Fibroblast of lung (primary cell): ENCODE measurements around the gene WDR7. TPM values are rescaled to one million over a fixed set of nuclear protein-coding genes. Genes with fewer than 3 reads are reported as not detected.

Source experiments
- DNase-seq, 2 donors: peaks; one replicate each; pipeline versions ENCODE4 v3.0.0 to v3.0.0-alpha.2; 2010; ENCODE audit warnings: low read depth in 2 of 2
- H2AFZ ChIP-seq: 2 replicates; pipeline ENCODE4 v1.5.1; 2012; ENCODE audit warnings: low read length, control low read depth, inconsistent platforms
- H3K27ac ChIP-seq: 2 replicates; pipeline ENCODE4 v1.5.1; 2011; ENCODE audit warnings: low read length, control low read depth; ENCODE audit not compliant: insufficient read depth
- H3K27me3 ChIP-seq: 2 replicates; pipeline ENCODE4 v1.5.1; 2011; ENCODE audit warnings: mild to moderate bottlenecking, low read length; ENCODE audit not compliant: control insufficient read depth, insufficient read depth
- H3K36me3 ChIP-seq: 2 replicates; pipeline ENCODE4 v1.5.1; 2011; ENCODE audit warnings: low read length; ENCODE audit not compliant: control insufficient read depth, insufficient read depth
- H3K4me1 ChIP-seq: 2 replicates; pipeline ENCODE4 v1.5.1; 2011; ENCODE audit warnings: low read length; ENCODE audit not compliant: control insufficient read depth, insufficient read depth; ENCODE audit errors: extremely low read depth
- H3K4me2 ChIP-seq: 2 replicates; pipeline ENCODE4 v1.5.1; 2011; ENCODE audit warnings: low read length, control low read depth; ENCODE audit not compliant: insufficient read depth; ENCODE audit errors: extremely low read depth
- H3K4me3 ChIP-seq, 4 experiments: fragments of 200-600 bp in 1 of 4; sonication (generic) in 1 of 4; replicated peaks in 1 of 4; 2 replicates each; pipeline ENCODE4 v1.5.1; 2011 to 2016; ENCODE audit warnings: low read length in 4 of 4, low read depth in 3 of 4, mild to moderate bottlenecking in 3 of 4, control low read depth in 2 of 4, inconsistent platforms in 1 of 4, mixed read lengths in 1 of 4; ENCODE audit not compliant: insufficient read depth in 1 of 4; ENCODE audit errors: control extremely low read depth in 1 of 4
- H3K79me2 ChIP-seq: 2 replicates; pipeline ENCODE4 v1.5.1; 2012; ENCODE audit warnings: mild to moderate bottlenecking, low read length, inconsistent platforms; ENCODE audit not compliant: control insufficient read depth, insufficient read depth
- H3K9ac ChIP-seq: 2 replicates; pipeline ENCODE4 v1.5.1; 2011; ENCODE audit warnings: mild to moderate bottlenecking, low read length, control low read depth; ENCODE audit not compliant: insufficient read depth
- H3K9me3 ChIP-seq: 2 replicates; pipeline ENCODE4 v1.5.1; 2012; ENCODE audit warnings: low read depth, low read length; ENCODE audit not compliant: control insufficient read depth, insufficient read depth
- H4K20me1 ChIP-seq: 2 replicates; pipeline ENCODE4 v1.5.1; 2011; ENCODE audit warnings: low read length; ENCODE audit not compliant: control insufficient read depth, insufficient read depth; ENCODE audit errors: extremely low read depth
- EZH2 ChIP-seq: IDR thresholded peaks from 2 replicates; pipeline ENCODE4 v1.5.1; 2012; ENCODE audit warnings: low read length, control low read depth, mild to moderate bottlenecking; ENCODE audit errors: missing control alignments
- polyA plus RNA-seq, 2 donors: library from polyadenylated mRNA; depleted of rRNA in 1 of 2; stranded (reverse) in 1 of 2; unstranded in 1 of 2; fragments of >200 nt; gene quantifications; 2 replicates each; pipeline ENCODE4 v1.2.1, GENCODE V29; 2011 to 2012; ENCODE audit warnings: missing spikeins in 1 of 2
- total RNA-seq: library from RNA; depleted of rRNA; stranded (reverse); fragments of >200 nt; gene quantifications from 2 replicates; pipeline ENCODE4 v1.2.1, GENCODE V29; 2014
- TF ChIP-seq, protein P1 (sequence below), 2 donors: IDR thresholded peaks in 1 of 2; conservative IDR thresholded peaks in 1 of 2; 1 replicate in 1 of 2; 2 replicates in 1 of 2; pipeline ENCODE4 v1.5.1; 2011 to 2012; ENCODE audit warnings: low read length in 2 of 2, control low read depth in 1 of 2, inconsistent platforms in 1 of 2, low read depth in 1 of 2, mild to moderate bottlenecking in 1 of 2

Gene WDR7
- total and polyA plus RNA-seq, 2 donors (not counting 1 experiment from before 2014, with no cell fraction given), result 7.2 to 27.2 TPM

GRCh38 chr18:56787390-56787789, 136.2 kb downstream of the WDR7 start:
- H3K4me3 ChIP-seq, result no peak overlapping the region
- H3K4me1 ChIP-seq, result no peaks in the 10 kb centered on the region
- H2AFZ ChIP-seq, result no peak overlapping the region
- no peak overlapping the region for H3K4me2 ChIP-seq
- H4K20me1 ChIP-seq, result no peaks in the 10 kb centered on the region
- no peaks in the 10 kb centered on the region for H3K27me3 ChIP-seq
- H3K9ac ChIP-seq, result no peak overlapping the region
- no peaks in the 10 kb centered on the region for H3K79me2 ChIP-seq
- DNase-seq, result no peak
- no peaks in the 10 kb centered on the region for H3K9me3 ChIP-seq
- no peaks in the 10 kb centered on the region for H3K36me3 ChIP-seq
- no peak for TF ChIP-seq EZH2
- TF ChIP-seq, protein P1, sequence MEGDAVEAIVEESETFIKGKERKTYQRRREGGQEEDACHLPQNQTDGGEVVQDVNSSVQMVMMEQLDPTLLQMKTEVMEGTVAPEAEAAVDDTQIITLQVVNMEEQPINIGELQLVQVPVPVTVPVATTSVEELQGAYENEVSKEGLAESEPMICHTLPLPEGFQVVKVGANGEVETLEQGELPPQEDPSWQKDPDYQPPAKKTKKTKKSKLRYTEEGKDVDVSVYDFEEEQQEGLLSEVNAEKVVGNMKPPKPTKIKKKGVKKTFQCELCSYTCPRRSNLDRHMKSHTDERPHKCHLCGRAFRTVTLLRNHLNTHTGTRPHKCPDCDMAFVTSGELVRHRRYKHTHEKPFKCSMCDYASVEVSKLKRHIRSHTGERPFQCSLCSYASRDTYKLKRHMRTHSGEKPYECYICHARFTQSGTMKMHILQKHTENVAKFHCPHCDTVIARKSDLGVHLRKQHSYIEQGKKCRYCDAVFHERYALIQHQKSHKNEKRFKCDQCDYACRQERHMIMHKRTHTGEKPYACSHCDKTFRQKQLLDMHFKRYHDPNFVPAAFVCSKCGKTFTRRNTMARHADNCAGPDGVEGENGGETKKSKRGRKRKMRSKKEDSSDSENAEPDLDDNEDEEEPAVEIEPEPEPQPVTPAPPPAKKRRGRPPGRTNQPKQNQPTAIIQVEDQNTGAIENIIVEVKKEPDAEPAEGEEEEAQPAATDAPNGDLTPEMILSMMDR (conservative IDR thresholded peaks at IDR 0.05 in 1 of 2, IDR thresholded peaks at IDR 0.05 in 1 of 2; ENCODE audit: low read depth in 1 of 2, low read length in 2 of 2), result no peak
- no peak overlapping the region for H3K27ac ChIP-seq

- TF ChIP-seq, protein P1 (conservative IDR thresholded peaks at IDR 0.05 in 1 of 2, IDR thresholded peaks at IDR 0.05 in 1 of 2; ENCODE audit: low read depth in 1 of 2, low read length in 2 of 2), result peak in 1 of 2 donors; percentile 55
- TF ChIP-seq EZH2, result no peak
- H3K4me2 ChIP-seq, result no peak overlapping the region
- no peaks in the 10 kb centered on the region for H3K79me2 ChIP-seq
- H3K4me1 ChIP-seq, result no peaks in the 10 kb centered on the region
- no peak overlapping the region for H3K27ac ChIP-seq
- no peak overlapping the region for H3K9ac ChIP-seq
- H2AFZ ChIP-seq, result no peak overlapping the region
- peak in 1 of 2 donors; percentile 26 for DNase-seq
- H4K20me1 ChIP-seq, result no peaks in the 10 kb centered on the region
- no peak overlapping the region for H3K4me3 ChIP-seq
- no peaks in the 10 kb centered on the region for H3K9me3 ChIP-seq
- H3K36me3 ChIP-seq, result no peaks in the 10 kb centered on the region
- H3K27me3 ChIP-seq, result no peaks in the 10 kb centered on the region
Measured at GRCh38 chr18:56789004-56789888, 138.1 kb downstream of the WDR7 start.

DNA sequence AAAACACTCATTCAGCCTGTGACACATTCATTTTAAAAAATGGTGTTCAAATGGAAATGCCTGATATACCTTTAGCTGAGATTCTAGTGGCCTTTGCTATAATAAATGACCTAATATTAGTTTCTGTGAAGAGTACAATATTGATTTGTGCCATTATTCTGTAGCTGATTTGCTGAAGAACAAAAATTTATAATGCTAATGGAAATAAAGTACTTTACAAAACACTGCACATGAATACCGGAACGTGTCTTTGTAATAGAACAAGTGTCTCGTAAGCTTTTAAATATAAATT, 138.7 kb downstream of the WDR7 start:
- Histone ChIP-seq H3K36me3 (no peaks in the 10 kb centered on the region), H3K4me1 (no peaks in the 10 kb centered on the region), H2AFZ (no peak overlapping the region)

More for the DNA sequence above, 138.7 kb downstream of the WDR7 start:
- no peak overlapping the region for H3K4me2 ChIP-seq
- H4K20me1 ChIP-seq, result no peaks in the 10 kb centered on the region
- H3K27me3 ChIP-seq, result no peaks in the 10 kb centered on the region
- no peak overlapping the region for H3K4me3 ChIP-seq
- TF ChIP-seq EZH2, result no peak
- TF ChIP-seq, protein P1 (conservative IDR thresholded peaks at IDR 0.05 in 1 of 2, IDR thresholded peaks at IDR 0.05 in 1 of 2; ENCODE audit: low read depth in 1 of 2, low read length in 2 of 2), result no peak
- DNase-seq, result no peak
- H3K9ac ChIP-seq, result no peak overlapping the region
- no peak overlapping the region for H3K27ac ChIP-seq
- H3K9me3 ChIP-seq, result no peaks in the 10 kb centered on the region
- no peaks in the 10 kb centered on the region for H3K79me2 ChIP-seq
